ENCODE measurements around the gene KCNAB2.

- TF ChIP-seq, protein P1, sequence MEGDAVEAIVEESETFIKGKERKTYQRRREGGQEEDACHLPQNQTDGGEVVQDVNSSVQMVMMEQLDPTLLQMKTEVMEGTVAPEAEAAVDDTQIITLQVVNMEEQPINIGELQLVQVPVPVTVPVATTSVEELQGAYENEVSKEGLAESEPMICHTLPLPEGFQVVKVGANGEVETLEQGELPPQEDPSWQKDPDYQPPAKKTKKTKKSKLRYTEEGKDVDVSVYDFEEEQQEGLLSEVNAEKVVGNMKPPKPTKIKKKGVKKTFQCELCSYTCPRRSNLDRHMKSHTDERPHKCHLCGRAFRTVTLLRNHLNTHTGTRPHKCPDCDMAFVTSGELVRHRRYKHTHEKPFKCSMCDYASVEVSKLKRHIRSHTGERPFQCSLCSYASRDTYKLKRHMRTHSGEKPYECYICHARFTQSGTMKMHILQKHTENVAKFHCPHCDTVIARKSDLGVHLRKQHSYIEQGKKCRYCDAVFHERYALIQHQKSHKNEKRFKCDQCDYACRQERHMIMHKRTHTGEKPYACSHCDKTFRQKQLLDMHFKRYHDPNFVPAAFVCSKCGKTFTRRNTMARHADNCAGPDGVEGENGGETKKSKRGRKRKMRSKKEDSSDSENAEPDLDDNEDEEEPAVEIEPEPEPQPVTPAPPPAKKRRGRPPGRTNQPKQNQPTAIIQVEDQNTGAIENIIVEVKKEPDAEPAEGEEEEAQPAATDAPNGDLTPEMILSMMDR (IDR thresholded peaks at IDR 0.05; ENCODE audit: low read depth, low read length) = no peak
- no peak for TF ChIP-seq EZH2phosphoT487 (IDR thresholded peaks at IDR 0.05; ENCODE audit: low read depth)
Observed at GRCh38 chr1:6045110-6045502, 582 bp upstream of the KCNAB2 start.

Measured in OCI-LY3 (cell line).